GM12801 (cell line): ENCODE results near the gene CCN5.

ENCODE experiments used
- TF ChIP-seq, protein P1 (sequence below): IDR thresholded peaks from one replicate; pipeline ENCODE4 v1.5.1; 2011; ENCODE audit warnings: control low read depth; ENCODE audit not compliant: insufficient read length; ENCODE audit errors: extremely low read depth

CCN5 gene

DNA sequence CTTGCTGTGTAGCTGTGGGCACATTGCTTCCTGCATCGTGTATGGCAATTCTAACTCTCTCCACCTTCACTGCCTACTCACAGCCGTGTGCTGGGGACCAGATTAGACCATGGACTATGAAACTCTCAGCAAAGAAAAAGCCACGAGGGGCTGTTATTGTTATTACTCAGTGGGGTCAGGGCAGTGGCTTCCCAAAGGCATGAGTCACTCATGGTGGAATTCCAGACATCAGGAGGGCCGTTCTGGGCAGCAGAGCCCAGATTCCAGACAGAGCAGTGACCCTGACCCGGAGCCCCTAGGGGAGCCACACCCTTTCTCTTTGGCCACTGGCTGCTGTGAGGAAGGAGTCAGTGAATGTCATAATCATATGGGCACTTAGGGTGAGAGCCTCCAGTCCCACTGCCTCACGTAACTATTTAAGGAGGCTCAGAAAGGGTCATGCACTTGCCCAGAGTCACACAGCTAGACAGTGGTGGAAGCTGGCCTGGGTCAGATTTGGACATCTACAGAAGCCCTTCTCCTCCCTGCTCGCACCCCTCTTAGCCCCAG, 22.2 kb upstream of the CCN5 start:
- TF ChIP-seq, protein P1, sequence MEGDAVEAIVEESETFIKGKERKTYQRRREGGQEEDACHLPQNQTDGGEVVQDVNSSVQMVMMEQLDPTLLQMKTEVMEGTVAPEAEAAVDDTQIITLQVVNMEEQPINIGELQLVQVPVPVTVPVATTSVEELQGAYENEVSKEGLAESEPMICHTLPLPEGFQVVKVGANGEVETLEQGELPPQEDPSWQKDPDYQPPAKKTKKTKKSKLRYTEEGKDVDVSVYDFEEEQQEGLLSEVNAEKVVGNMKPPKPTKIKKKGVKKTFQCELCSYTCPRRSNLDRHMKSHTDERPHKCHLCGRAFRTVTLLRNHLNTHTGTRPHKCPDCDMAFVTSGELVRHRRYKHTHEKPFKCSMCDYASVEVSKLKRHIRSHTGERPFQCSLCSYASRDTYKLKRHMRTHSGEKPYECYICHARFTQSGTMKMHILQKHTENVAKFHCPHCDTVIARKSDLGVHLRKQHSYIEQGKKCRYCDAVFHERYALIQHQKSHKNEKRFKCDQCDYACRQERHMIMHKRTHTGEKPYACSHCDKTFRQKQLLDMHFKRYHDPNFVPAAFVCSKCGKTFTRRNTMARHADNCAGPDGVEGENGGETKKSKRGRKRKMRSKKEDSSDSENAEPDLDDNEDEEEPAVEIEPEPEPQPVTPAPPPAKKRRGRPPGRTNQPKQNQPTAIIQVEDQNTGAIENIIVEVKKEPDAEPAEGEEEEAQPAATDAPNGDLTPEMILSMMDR = no peak

DNA sequence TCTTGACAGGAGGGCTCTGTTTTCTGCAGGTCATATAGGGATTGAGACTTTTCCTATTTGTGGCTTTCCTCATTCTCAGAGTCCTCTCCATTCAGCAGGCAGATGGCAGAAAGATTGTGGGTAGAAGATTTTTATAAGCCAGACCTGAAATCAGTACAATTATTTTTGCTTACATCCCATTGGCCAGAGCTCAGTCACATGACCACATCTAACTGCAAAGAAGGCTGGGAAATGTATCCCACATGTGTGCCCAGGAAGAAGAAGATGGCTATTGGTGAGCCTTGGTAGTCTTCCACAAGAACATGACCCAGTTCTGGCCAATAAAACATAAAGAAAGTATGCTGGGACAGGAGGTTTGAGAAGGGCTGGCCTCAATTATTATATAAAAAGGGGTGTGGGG, 21.5 kb upstream of the CCN5 start:
- TF ChIP-seq, protein P1 = no peak

DNA sequence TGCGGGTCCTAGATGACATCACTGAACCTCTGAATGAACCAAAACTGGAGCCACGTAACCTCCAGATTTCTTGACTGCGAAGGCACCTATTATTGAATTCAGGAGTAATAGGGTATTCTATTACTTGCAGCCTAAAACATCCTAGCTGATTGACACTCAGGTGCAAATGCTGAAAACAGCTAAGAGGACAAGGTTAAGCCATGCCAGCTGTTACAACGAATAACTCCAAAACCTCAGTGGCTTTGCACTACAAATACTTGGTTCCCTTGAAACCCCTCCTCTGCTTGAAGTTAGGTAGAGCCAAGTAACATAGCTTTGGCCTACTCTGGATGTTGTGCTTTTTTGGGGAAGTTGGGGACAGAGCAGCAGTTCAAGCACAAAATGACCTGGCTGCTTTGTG, 21.0 kb upstream of the CCN5 start:
- TF ChIP-seq, protein P1 = no peak

DNA sequence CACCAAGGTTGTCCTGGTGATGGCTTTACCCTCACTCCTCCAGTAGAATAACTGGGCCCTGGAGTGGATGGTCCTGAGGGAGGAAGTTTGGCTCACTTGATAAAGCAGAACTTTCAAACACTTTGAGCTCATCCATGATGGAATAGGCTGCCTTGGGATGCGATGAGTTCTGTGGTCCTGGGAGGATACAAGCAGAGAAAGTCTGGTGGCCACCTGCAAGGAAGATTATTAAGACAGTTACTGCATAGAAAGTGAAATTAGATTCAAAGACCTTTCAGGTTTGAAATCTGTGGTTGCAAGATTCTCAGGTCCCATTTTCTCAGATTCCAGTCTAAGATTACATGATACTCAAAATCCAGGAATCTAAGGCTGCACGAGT, 19.9 kb upstream of the CCN5 start:
- TF ChIP-seq, protein P1 = no peak

DNA sequence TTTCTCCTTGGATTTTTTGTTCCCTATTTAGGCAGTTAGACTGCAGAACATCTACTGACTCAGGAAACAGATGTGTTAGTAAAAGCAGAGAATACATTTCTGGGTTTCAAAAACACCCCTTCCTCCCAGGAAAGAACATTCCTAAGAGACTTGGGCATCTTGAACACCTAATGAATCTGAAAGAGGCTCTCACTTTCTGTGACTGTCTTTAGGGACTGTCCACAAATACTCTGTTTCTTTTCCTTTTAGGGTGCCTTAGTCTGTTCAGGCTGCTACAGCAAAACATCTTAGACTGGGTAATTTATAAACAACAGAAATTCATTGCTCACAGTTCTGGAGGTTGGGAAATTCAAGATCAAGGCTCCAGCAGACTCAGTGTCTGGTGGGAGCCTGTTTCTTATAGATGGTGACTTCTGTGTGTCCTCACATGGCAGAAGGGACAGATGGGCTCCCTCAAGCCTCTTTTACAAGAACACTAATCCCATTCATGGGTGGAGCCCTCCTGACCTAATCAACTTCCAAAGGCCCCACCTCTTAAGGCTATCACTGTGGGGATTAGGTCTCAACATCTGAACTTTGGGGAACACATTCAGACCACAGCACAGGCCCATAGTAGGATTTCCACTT, 19.4 kb upstream of the CCN5 start:
- TF ChIP-seq, protein P1 = no peak

DNA sequence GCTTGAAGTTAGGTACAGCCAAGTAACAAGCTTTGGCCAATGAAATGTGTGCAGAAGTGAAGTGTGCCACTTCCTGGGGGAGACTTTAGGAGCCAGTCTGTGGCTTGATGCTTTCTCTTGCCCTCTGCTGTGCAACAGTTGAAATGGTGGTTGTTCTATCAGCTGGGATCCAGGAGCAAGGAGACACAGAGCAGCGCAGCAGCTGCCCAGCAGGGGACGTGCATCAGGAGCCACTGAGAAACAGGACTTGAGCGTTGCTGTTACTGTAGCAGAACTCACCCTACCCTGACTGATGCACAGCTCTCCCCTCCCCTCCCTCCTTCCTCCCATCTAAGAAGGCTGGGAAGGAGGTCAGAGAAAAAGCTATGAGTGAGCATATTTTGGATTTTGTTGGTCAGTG, 18.9 kb upstream of the CCN5 start:
- TF ChIP-seq, protein P1 = no peak

DNA sequence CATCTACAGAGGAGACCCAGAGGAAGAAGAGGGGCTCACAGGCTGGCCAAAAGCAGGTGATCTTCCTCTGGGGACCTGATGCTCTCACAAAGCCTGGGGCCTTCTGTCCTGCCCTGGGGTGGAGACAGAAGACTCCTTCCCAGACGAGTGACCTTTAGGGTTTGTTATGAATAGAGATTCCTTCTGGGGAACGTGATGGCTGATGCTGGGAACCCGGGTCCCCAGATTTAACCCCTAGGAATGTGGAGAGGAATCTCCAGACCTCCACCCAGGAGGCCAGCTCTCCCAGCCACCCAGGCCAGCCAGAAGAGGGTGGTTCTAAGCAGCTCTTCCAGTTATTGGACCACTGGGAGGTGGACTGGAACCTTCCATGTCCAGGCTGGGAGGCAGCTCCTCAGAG, 16.8 kb upstream of the CCN5 start:
- TF ChIP-seq, protein P1 = no peak
